ENCODE results near the gene LRRC3C. TPM values are rescaled to one million over a fixed set of nuclear protein-coding genes. Genes with fewer than 3 reads are reported as not detected.

The LRRC3C gene
- total RNA-seq, 2 donors from 2014 or later, result not detected

DNA sequence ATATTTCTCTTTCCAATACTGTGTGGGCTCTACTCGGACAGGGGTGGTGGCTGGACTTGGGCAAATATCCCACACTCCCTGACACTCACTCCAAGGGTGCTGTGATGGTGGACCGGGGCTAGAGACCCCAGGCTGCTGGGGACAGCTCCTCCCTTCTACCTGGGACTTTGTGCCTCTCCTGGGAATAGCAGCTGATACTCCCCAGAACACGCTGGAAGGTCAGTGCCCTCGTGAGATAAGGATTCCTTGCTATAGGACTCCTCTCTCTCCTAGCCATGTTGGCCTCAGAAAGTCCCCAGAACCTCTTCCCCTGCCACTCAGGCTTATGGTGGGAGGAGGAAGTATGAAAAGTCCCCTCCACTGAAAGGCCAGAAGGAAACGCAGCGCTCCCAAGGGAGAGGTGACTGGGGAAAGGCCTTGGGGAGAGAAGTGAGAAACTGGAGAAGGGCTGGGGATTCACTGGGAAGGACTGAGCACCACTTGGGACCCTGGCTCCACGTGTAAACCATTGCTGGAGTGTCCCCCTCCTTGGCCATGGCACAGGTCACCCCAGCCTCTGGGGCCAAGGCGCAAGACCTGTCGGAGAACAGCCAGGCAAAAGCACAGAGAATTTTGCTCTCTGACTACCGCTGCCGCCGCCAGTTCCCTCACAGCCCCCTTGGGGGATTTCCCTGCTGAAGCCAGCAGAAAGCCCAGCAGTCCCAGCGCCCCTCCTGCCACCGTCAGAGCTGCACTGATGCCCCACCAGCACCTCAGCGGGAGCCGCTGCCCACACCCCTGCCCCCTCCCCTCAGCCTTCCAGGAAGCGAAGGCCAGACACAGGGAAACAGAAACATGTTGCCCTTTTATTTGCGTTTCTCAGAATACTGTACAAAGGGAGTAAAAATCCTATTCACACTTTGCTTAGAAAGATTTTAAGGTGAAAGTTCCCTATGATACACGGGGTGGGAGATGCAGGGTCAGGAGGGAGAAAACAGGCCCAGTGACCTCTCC, 7.0 kb upstream of the LRRC3C start:
- no peaks in the 10 kb centered on the region for H3K4me1 ChIP-seq (replicated peaks)
- TF ChIP-seq, protein P1, sequence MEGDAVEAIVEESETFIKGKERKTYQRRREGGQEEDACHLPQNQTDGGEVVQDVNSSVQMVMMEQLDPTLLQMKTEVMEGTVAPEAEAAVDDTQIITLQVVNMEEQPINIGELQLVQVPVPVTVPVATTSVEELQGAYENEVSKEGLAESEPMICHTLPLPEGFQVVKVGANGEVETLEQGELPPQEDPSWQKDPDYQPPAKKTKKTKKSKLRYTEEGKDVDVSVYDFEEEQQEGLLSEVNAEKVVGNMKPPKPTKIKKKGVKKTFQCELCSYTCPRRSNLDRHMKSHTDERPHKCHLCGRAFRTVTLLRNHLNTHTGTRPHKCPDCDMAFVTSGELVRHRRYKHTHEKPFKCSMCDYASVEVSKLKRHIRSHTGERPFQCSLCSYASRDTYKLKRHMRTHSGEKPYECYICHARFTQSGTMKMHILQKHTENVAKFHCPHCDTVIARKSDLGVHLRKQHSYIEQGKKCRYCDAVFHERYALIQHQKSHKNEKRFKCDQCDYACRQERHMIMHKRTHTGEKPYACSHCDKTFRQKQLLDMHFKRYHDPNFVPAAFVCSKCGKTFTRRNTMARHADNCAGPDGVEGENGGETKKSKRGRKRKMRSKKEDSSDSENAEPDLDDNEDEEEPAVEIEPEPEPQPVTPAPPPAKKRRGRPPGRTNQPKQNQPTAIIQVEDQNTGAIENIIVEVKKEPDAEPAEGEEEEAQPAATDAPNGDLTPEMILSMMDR (IDR thresholded peaks at IDR 0.05), result no peak
- no peak for TF ChIP-seq POLR2AphosphoS5 (IDR thresholded peaks at IDR 0.05)
- no peak for TF ChIP-seq POLR2A (IDR thresholded peaks at IDR 0.05)
- H3K4me3 ChIP-seq, result no peak overlapping the region
- 65% methylated on average over 19 of the region's 19 CpGs for WGBS
- no peaks in the 10 kb centered on the region for H3K27me3 ChIP-seq (replicated peaks; ENCODE audit: insufficient read depth)
- intact Hi-C loops (cut with DNase I), result no loop called here
- H3K9me3 ChIP-seq, result no peaks in the 10 kb centered on the region
- DNase-seq (ENCODE audit: low spot score), result no peak
- peaks cover 8 to 24% of the 10 kb centered on the region in 2 donors for H3K36me3 ChIP-seq
- no peak overlapping the region for H3K27ac ChIP-seq

DNA sequence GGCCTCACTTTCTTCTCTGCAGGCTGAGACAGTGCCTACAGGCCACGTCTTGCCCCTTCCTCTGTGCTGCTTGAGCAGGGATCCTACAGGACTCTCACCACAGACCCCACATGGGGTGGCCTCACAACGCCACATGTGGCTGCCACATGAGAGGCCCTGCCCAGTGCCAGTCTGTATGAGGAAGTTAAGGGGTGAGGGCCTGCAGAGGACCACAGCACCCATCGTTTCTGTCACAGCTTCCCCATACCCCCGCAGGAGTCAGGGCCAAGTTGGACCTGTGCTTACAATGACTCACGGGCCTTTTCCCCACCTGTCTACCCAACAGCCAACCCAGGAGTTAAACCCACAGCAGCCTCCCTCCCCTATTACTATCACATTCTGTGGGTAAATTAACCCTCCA, 6.2 kb upstream of the LRRC3C start:
- no peak overlapping the region for H3K27ac ChIP-seq
- H3K27me3 ChIP-seq (replicated peaks; ENCODE audit: insufficient read depth), result no peaks in the 10 kb centered on the region
- H3K36me3 ChIP-seq, result peaks cover 8 to 24% of the 10 kb centered on the region in 2 donors
- no peak for DNase-seq (ENCODE audit: low spot score)
- intact Hi-C loops (cut with DNase I), result no loop called here
- H3K4me1 ChIP-seq (replicated peaks), result peaks cover 3% of the 10 kb centered on the region
- 55% methylated on average over 5 of the region's 5 CpGs for WGBS
- TF ChIP-seq, protein P1 (IDR thresholded peaks at IDR 0.05), result no peak
- TF ChIP-seq POLR2AphosphoS5 (IDR thresholded peaks at IDR 0.05) (no peak), POLR2A (IDR thresholded peaks at IDR 0.05) (no peak)
- no peaks in the 10 kb centered on the region for H3K9me3 ChIP-seq
- H3K4me3 ChIP-seq, result no peak overlapping the region

DNA sequence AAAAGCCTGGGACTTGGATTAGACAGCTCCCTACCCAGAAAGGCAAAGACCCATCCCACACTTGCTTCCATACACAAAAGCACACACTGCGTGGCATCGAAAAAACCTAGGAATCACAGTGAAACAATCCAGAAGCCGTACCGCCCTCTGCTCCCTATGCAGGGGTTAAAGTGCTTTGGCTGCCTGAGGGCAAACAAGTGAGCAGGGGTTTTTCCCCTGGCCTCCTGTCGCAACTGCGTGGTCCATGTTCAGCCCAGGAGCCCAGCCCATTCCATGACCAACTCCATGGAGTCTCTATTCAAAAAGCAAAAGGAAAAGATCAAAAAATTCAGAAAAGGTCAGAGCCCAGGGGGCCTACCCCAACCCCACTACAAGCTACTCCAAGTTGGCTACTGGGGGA, 5.5 kb upstream of the LRRC3C start:
- 93% methylated on average over 6 of the region's 6 CpGs for WGBS
- intact Hi-C loops (cut with DNase I), result no loop called here
- TF ChIP-seq POLR2AphosphoS5 (IDR thresholded peaks at IDR 0.05), result no peak
- no peak for TF ChIP-seq POLR2A (IDR thresholded peaks at IDR 0.05)
- TF ChIP-seq, protein P1 (IDR thresholded peaks at IDR 0.05), result no peak
- no peaks in the 10 kb centered on the region for H3K9me3 ChIP-seq
- H3K4me3 ChIP-seq, result no peak overlapping the region
- DNase-seq (ENCODE audit: low spot score), result no peak
- H3K4me1 ChIP-seq (replicated peaks), result peaks cover 3% of the 10 kb centered on the region
- no peak overlapping the region for H3K27ac ChIP-seq
- peaks cover 8 to 24% of the 10 kb centered on the region in 2 donors for H3K36me3 ChIP-seq
- no peaks in the 10 kb centered on the region for H3K27me3 ChIP-seq (replicated peaks; ENCODE audit: insufficient read depth)

- intact Hi-C loops (cut with DNase I), result no loop called here
- no peaks in the 10 kb centered on the region for H3K9me3 ChIP-seq
- peaks cover 8 to 24% of the 10 kb centered on the region in 2 donors for H3K36me3 ChIP-seq
- no peak overlapping the region for H3K27ac ChIP-seq
- no peak overlapping the region for H3K4me3 ChIP-seq
- H3K27me3 ChIP-seq (replicated peaks; ENCODE audit: insufficient read depth), result no peaks in the 10 kb centered on the region
- 87% methylated on average over 6 of the region's 6 CpGs for WGBS
- no peak for DNase-seq (ENCODE audit: low spot score)
- peaks cover 3% of the 10 kb centered on the region for H3K4me1 ChIP-seq (replicated peaks)
- TF ChIP-seq POLR2AphosphoS5 (IDR thresholded peaks at IDR 0.05) (no peak), POLR2A (IDR thresholded peaks at IDR 0.05) (no peak)
- TF ChIP-seq, protein P1 (IDR thresholded peaks at IDR 0.05), result no peak
These were observed 4.3 kb upstream of the LRRC3C start for GRCh38 chr17:39923230-39923629.
